ENCODE data around the gene CENPS.

DNA sequence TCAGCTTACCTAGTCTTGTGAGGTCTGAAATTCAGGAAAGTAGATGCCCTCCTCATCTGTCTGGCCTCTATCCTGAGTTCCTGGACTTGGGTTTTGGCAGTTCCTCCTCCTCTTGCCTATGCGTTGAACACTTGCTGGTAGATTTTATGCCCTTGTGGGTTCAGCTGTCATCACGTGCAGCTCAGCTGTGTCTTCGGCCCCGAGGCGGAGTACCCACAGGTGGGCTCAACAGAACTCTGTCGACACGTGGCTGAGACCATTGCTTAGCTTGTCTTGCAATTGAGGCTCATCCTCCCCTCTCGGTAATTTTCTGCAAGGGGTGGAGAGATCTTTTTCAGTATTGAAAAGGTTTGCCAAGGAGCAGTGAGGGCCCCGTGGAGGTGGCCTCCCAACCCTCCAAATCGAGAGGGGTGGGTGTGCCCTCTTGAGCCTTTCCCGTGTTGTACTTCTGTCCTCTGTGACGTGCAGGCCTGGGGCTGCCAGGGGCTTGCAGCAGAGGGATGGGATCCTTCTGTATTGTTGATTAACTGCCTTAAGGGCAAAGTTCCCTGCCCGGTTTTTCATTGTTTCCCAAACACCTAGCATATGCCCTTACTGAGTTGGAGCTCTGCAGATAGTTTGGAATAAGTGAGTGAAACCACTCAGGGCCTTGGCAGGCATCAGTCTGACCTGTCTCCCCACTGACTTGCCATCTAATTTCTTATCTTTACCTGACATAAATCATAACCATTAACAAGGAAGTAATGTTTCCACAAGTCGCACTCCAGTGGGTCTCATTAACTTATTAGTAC lies 2.9 kb downstream of the CENPS start:
- TF ChIP-seq, protein P1, sequence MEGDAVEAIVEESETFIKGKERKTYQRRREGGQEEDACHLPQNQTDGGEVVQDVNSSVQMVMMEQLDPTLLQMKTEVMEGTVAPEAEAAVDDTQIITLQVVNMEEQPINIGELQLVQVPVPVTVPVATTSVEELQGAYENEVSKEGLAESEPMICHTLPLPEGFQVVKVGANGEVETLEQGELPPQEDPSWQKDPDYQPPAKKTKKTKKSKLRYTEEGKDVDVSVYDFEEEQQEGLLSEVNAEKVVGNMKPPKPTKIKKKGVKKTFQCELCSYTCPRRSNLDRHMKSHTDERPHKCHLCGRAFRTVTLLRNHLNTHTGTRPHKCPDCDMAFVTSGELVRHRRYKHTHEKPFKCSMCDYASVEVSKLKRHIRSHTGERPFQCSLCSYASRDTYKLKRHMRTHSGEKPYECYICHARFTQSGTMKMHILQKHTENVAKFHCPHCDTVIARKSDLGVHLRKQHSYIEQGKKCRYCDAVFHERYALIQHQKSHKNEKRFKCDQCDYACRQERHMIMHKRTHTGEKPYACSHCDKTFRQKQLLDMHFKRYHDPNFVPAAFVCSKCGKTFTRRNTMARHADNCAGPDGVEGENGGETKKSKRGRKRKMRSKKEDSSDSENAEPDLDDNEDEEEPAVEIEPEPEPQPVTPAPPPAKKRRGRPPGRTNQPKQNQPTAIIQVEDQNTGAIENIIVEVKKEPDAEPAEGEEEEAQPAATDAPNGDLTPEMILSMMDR (conservative IDR thresholded peaks at IDR 0.05; ENCODE audit: low read length), result no peak
- no peak for TF ChIP-seq EZH2phosphoT487 (IDR thresholded peaks at IDR 0.05; ENCODE audit: borderline replicate concordance, low read depth, low read length)
